GM12878 (cell line): ENCODE data around the gene NSMCE1. TPM values are rescaled to one million over a fixed set of nuclear protein-coding genes. Genes with fewer than 3 reads are reported as not detected.

Experiments
- CHD1 ChIP-seq: IDR thresholded peaks from 2 replicates; pipeline ENCODE4 v1.6.1; 2012; ENCODE audit warnings: low read depth, low read length, improper control_type of control experiment
- CREB1 ChIP-seq: IDR thresholded peaks from 2 replicates; pipeline ENCODE4 v1.6.1; 2012; ENCODE audit warnings: low read depth, mild to moderate bottlenecking, inconsistent platforms
- EED ChIP-seq: sonication (generic); IDR thresholded peaks from 2 replicates; pipeline ENCODE4 v1.6.1; 2016; ENCODE audit warnings: antibody characterized with exemption, low read depth
- FOXM1 ChIP-seq: IDR thresholded peaks from 2 replicates; pipeline ENCODE4 v1.6.1; 2012; ENCODE audit warnings: low read depth, mild to moderate bottlenecking, inconsistent platforms, low read length, moderate library complexity
- KLF5 ChIP-seq: fragments of 450-650 bp; IDR thresholded peaks from 2 replicates; pipeline ENCODE4 v1.6.1; 2014; ENCODE audit warnings: mild to moderate bottlenecking; ENCODE audit not compliant: partially characterized antibody
- MEF2B ChIP-seq: fragments of 450-650 bp; IDR thresholded peaks from 2 replicates; pipeline ENCODE4 v1.6.1; 2018; ENCODE audit warnings: mild to moderate bottlenecking, moderate library complexity; ENCODE audit not compliant: partially characterized antibody, poor library complexity, severe bottlenecking
- MTA3 ChIP-seq: IDR thresholded peaks from 2 replicates; pipeline ENCODE4 v1.6.1; 2012; ENCODE audit warnings: low read length, inconsistent platforms, borderline replicate concordance
- PAX5 ChIP-seq: IDR thresholded peaks from 2 replicates; pipeline ENCODE4 v1.6.1; 2011; ENCODE audit warnings: low read depth, low read length, borderline replicate concordance
- RBBP5 ChIP-seq: fragments of 200-600 bp; sonication (generic); conservative IDR thresholded peaks from 2 replicates; pipeline ENCODE4 v1.6.1; 2016
- RELA ChIP-seq: fragments of 450-650 bp; IDR thresholded peaks from 2 replicates; pipeline ENCODE4 v1.8.0; 2014; ENCODE audit warnings: borderline replicate concordance; ENCODE audit not compliant: partially characterized antibody
- TBL1XR1 ChIP-seq: IDR thresholded peaks from 2 replicates; pipeline ENCODE4 v1.6.1; 2012; ENCODE audit warnings: low read depth, low read length, improper control_type of control experiment
- ZBED1 ChIP-seq: IDR thresholded peaks from 2 replicates; pipeline ENCODE4 v1.6.1; 2016; ENCODE audit warnings: borderline replicate concordance
- polyA plus RNA-seq, 11 experiments: library from polyadenylated mRNA; depleted of rRNA in 4 of 11; unstranded in 6 of 11; stranded (reverse) in 5 of 11; fragments of >200 nt; fragmentation: Nextera tagmentation in 4 of 11; fragmentation: Illumina TruSeq in 1 of 11; extraction: Ambion mirVana in 4 of 11; extraction: Trizol in 1 of 11; gene quantifications; 1 replicate in 1 of 11; 2 replicates in 10 of 11; pipeline versions ENCODE4 v1.2.1 to v1.2.3, GENCODE V29; 2011 to 2016; ENCODE audit warnings: inconsistent platforms in 2 of 11, missing spikeins in 2 of 11, low read depth in 1 of 11
- total RNA-seq, 4 experiments: library from RNA; depleted of rRNA in 3 of 4; stranded (reverse); fragments of >200 nt in 3 of 4; fragmentation: Illumina TruSeq in 1 of 4; extraction: Trizol in 1 of 4; gene quantifications; 2 replicates each; pipeline versions ENCODE4 v1.2.1 to v1.2.3, GENCODE V29; 2013 to 2021
- TF ChIP-seq, protein P1 (sequence below): IDR thresholded peaks from 2 replicates; pipeline ENCODE4 v1.6.1; 2011; ENCODE audit warnings: mild to moderate bottlenecking, low read depth, low read length, moderate library complexity; ENCODE audit not compliant: insufficient replicate concordance
- TF ChIP-seq, protein P2 (sequence below): fragments of 450-650 bp; IDR thresholded peaks from 2 replicates; pipeline ENCODE4 v1.6.1; 2017; ENCODE audit warnings: borderline replicate concordance

Gene NSMCE1
- total and polyA plus RNA-seq, 10 of the 15 experiments (the other 5 are each of a cell fraction or from before 2014, with no cell fraction given), result 54.0 to 214 (median 71.4) TPM

DNA sequence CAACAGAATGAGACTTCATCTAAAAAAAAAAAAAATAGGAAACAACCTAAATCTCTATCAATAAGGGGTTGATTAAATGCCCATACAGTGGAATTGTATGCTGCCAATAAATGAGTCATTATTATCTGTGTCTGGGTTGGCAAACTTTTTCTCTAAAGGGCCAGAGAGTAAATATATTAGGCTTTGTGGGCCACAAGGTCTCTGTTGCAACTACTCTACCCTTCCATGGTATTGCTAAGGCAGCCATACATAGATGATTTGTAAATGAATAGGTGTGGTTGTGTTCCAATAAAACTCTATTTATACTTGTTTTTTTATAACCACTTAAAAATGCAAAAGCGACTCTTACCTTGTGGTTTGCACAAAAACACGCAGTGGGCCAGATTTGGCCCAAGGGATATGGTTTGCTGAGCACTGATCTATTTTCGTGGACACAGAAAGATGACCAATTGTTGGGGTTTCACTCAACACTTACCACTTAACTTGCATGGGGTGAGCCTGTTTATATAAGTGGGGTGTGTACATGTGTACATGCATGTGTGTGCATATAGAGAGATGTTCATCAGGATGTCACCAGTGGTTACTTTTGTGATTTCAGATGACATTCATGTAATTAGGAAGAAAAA lies 32.8 kb upstream of the NSMCE1 start (continued):
- TF ChIP-seq, protein P1, sequence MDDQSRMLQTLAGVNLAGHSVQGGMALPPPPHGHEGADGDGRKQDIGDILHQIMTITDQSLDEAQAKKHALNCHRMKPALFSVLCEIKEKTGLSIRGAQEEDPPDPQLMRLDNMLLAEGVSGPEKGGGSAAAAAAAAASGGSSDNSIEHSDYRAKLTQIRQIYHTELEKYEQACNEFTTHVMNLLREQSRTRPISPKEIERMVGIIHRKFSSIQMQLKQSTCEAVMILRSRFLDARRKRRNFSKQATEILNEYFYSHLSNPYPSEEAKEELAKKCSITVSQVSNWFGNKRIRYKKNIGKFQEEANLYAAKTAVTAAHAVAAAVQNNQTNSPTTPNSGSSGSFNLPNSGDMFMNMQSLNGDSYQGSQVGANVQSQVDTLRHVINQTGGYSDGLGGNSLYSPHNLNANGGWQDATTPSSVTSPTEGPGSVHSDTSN, result no peak
- TF ChIP-seq CREB1 (0 out of 2 replicates have a peak, but pooled peaks have one; percentile 47), ZBED1 (peak; percentile 78; the same call in 1 of the 2 replicates), PAX5 (peak; percentile 81), KLF5 (no peak), CHD1 (no peak), RELA (no peak), TBL1XR1 (peak; percentile 53; the same call in 1 of the 2 replicates), RBBP5 (no peak), MTA3 (peak; percentile 90), FOXM1 (peak; percentile 91; the same call in 1 of the 2 replicates), EED (peak; percentile 36; the same call in 1 of the 2 replicates), MEF2B (peak; percentile 79)
- TF ChIP-seq, protein P2, sequence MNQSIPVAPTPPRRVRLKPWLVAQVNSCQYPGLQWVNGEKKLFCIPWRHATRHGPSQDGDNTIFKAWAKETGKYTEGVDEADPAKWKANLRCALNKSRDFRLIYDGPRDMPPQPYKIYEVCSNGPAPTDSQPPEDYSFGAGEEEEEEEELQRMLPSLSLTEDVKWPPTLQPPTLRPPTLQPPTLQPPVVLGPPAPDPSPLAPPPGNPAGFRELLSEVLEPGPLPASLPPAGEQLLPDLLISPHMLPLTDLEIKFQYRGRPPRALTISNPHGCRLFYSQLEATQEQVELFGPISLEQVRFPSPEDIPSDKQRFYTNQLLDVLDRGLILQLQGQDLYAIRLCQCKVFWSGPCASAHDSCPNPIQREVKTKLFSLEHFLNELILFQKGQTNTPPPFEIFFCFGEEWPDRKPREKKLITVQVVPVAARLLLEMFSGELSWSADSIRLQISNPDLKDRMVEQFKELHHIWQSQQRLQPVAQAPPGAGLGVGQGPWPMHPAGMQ, result no peak
